A673 (cell line): ENCODE results near the gene LYPD3. TPM values are rescaled to one million over a fixed set of nuclear protein-coding genes. Genes with fewer than 3 reads are reported as not detected.

Source experiments
- BruUV-seq: library from RNA; stranded (reverse); fragments of 400-500 nt; replicated peaks from 2 replicates; lab custom pipeline; 2021; lab: Mats Ljungman, UMichigan
- CTCF ChIA-PET: fragments of 300-600 bp; sonication (Branson Sonifier 250); formaldehyde crosslinking; loops from one replicate; lab custom pipeline; 2022; ENCODE audit warnings: antibody characterized with exemption; lab: Charles Lee
- POLR2A ChIA-PET: fragments of 300-600 bp; sonication (Branson Sonifier 250); formaldehyde crosslinking; loops from one replicate; lab custom pipeline; 2022; ENCODE audit warnings: antibody characterized with exemption; ENCODE audit not compliant: low non-redundant PET; lab: Charles Lee
- DNase-seq: peaks from one replicate; pipeline ENCODE4 v3.0.0-alpha.2; 2015; ENCODE audit warnings: low spot score
- H3K27ac ChIP-seq: fragments of 200-600 bp; sonication (generic); 2 replicates; pipeline ENCODE4 v1.5.1; 2016; ENCODE audit warnings: mixed run types, low read depth, mild to moderate bottlenecking, mixed read lengths, antibody characterized with exemption, low read length; ENCODE audit not compliant: poor library complexity, severe bottlenecking
- H3K27me3 ChIP-seq: fragments of 200-600 bp; sonication (generic); replicated peaks from 2 replicates; pipeline ENCODE4 v1.6.1; 2017; ENCODE audit warnings: mixed run types, low read depth, mild to moderate bottlenecking, mixed read lengths, antibody characterized with exemption, low read length; ENCODE audit not compliant: insufficient read depth, poor library complexity
- H3K36me3 ChIP-seq: fragments of 200-600 bp; sonication (generic); 2 replicates; pipeline ENCODE4 v1.6.1; 2016; ENCODE audit warnings: mixed run types, mild to moderate bottlenecking, mixed read lengths, antibody characterized with exemption, low read length; ENCODE audit not compliant: insufficient read depth, poor library complexity, severe bottlenecking
- H3K4me1 ChIP-seq: fragments of 200-600 bp; sonication (generic); 2 replicates; pipeline ENCODE4 v1.6.1; 2017; ENCODE audit warnings: mixed run types, mild to moderate bottlenecking, mixed read lengths, antibody characterized with exemption, low read length; ENCODE audit not compliant: insufficient read depth, poor library complexity, severe bottlenecking
- H3K4me3 ChIP-seq: fragments of 200-600 bp; sonication (generic); 2 replicates; pipeline ENCODE4 v1.5.1; 2016; ENCODE audit warnings: low read depth, mixed run types, mild to moderate bottlenecking, mixed read lengths, low read length; ENCODE audit not compliant: poor library complexity, severe bottlenecking
- H3K9me3 ChIP-seq: fragments of 200-600 bp; sonication (generic); 2 replicates; pipeline ENCODE4 v1.6.1; 2016; ENCODE audit warnings: mixed run types, low read depth, mild to moderate bottlenecking, mixed read lengths, antibody characterized with exemption, low read length; ENCODE audit not compliant: poor library complexity, severe bottlenecking
- CTCF ChIP-seq: fragments of 300-800, 200-600 bp; sonication (generic); conservative IDR thresholded peaks from 2 replicates; pipeline ENCODE4 v1.5.1; 2017; ENCODE audit warnings: low read depth, mild to moderate bottlenecking, antibody characterized with exemption, low read length, moderate library complexity, mixed read lengths
- EZH2 ChIP-seq: fragments of 200-600 bp; sonication (generic); IDR thresholded peaks from 2 replicates; pipeline ENCODE4 v1.6.1; 2017; ENCODE audit warnings: borderline replicate concordance, low read depth, mild to moderate bottlenecking, mixed read lengths, antibody characterized with exemption, low read length; ENCODE audit not compliant: poor library complexity, severe bottlenecking
- intact Hi-C: fragments of 100-400 bp; cut with micrococcal nuclease; formaldehyde crosslinking; loops from one replicate; pipeline ENCODE4 v1.10.0; 2022; ENCODE audit not compliant: unreplicated experiment
- total RNA-seq: library from RNA; stranded (reverse); gene quantifications from 2 replicates; pipeline ENCODE4 v1.2.3, GENCODE V29; 2021

The LYPD3 gene
- total RNA-seq, 1 experiment from 2014 or later: 0.21 TPM

- CTCF ChIA-PET: no interaction called here
- intact Hi-C loops: no loop called here
- H3K27ac ChIP-seq: no peak within 1 kb of the TSS
- POLR2A ChIA-PET: no interaction called here
- H3K27me3 ChIP-seq: no peaks in the 10 kb centered on the region
- BruUV-seq: no TSS peak
- TF ChIP-seq CTCF (no peak), EZH2 (no peak)
- H3K4me3 ChIP-seq: no peak within 1 kb of the TSS
- no peaks in the 10 kb centered on the region for H3K36me3 ChIP-seq
- no peak for DNase-seq
- H3K4me1 ChIP-seq: no peaks in the 10 kb centered on the region
- H3K9me3 ChIP-seq: no peaks in the 10 kb centered on the region
These were observed 50.9 kb downstream of the LYPD3 start, which contains the start of gene TEX101 for GRCh38 chr19:43414554-43414953. TSS of gene TEX101 (plus strand) at chr19:43414890. CDS start at chr19:43415920, 1,030 bp downstream.

- Histone ChIP-seq H3K4me1 (no peaks in the 10 kb centered on the region), H3K9me3 (no peaks in the 10 kb centered on the region), H3K4me3 (no peak overlapping the region), H3K36me3 (no peaks in the 10 kb centered on the region), H3K27ac (no peak overlapping the region), H3K27me3 (no peaks in the 10 kb centered on the region)
- BruUV-seq: no TSS peak
- intact Hi-C loops: no loop called here
- DNase-seq: no peak
- CTCF ChIA-PET: no interaction called here
- TF ChIP-seq EZH2: no peak
- no peak for TF ChIP-seq CTCF
- POLR2A ChIA-PET: no interaction called here
These were observed 53.0 kb downstream of the LYPD3 start for GRCh38 chr19:43412441-43412840.

Other genes starting within 250 kb of the LYPD3 start
- gene PSG9, start 196.1 kb downstream of the LYPD3 start, total RNA-seq: not detected in 2 replicates
- gene CD177, start 111.9 kb downstream of the LYPD3 start, total RNA-seq: not detected in 2 replicates
- not detected in 2 replicates for gene TEX101, start 50.7 kb downstream of the LYPD3 start, total RNA-seq
- gene PHLDB3, start 39.1 kb upstream of the LYPD3 start, total RNA-seq: 9.0 and 11.2 TPM in 2 replicates
- gene ETHE1, start 61.6 kb upstream of the LYPD3 start, total RNA-seq: 8.8 and 15.3 TPM in 2 replicates
- 2.8 and 3.1 TPM in 2 replicates for gene ZNF575, start 67.6 kb upstream of the LYPD3 start, total RNA-seq
- gene XRCC1, start 109.9 kb upstream of the LYPD3 start, total RNA-seq: 69.4 and 86.0 TPM in 2 replicates
- 14.3 and 15.6 TPM in 2 replicates for gene PINLYP, start 110.2 kb upstream of the LYPD3 start, total RNA-seq
- 34.1 and 37.7 TPM in 2 replicates for gene IRGQ, start 130.5 kb upstream of the LYPD3 start, total RNA-seq
- 19.2 and 20.3 TPM in 2 replicates for gene ZNF576, start 131.0 kb upstream of the LYPD3 start, total RNA-seq
- gene SRRM5, start 146.5 kb upstream of the LYPD3 start, total RNA-seq: 0.62 and 0.66 TPM in 2 replicates
- gene ZNF428, start 154.0 kb upstream of the LYPD3 start, total RNA-seq: 65.7 and 72.4 TPM in 2 replicates
- gene CADM4, start 174.2 kb upstream of the LYPD3 start, total RNA-seq: 28.7 and 35.2 TPM in 2 replicates
- 40.1 and 45.4 TPM in 2 replicates for gene PLAUR, start 204.6 kb upstream of the LYPD3 start, total RNA-seq